GM19238 (cell line): ENCODE results near the gene BCL2A1.
"Not testable (repeated sequence)": the region's sequence is repeated elsewhere in the genome, so short reads cannot be mapped to it uniquely, and the experiment has no call there.

Experiments
- DNase-seq: peaks from one replicate; pipeline ENCODE4 v3.0.0; 2011; ENCODE audit warnings: low spot score; ENCODE audit not compliant: insufficient read length

Gene BCL2A1

DNA sequence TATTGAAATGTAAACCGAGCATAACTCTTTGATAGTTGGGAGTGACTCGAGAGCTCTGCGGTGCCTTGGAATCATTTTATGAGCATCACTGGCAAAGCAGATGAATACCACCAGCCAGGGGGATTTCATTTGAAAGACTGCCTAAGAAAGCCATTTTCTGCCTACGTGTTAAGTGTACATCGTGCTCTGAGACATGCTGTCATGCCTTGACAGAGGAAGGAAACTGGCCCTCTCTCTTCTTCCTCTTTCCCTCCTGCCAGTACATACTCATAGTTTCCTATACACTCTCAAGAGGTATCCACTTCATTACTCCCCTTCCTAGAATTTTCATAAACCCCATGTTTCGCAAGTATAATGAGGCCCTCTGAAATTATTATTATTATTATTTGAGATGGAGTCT lies 8.8 kb downstream of the BCL2A1 start:
- DNase-seq = no peak

DNA sequence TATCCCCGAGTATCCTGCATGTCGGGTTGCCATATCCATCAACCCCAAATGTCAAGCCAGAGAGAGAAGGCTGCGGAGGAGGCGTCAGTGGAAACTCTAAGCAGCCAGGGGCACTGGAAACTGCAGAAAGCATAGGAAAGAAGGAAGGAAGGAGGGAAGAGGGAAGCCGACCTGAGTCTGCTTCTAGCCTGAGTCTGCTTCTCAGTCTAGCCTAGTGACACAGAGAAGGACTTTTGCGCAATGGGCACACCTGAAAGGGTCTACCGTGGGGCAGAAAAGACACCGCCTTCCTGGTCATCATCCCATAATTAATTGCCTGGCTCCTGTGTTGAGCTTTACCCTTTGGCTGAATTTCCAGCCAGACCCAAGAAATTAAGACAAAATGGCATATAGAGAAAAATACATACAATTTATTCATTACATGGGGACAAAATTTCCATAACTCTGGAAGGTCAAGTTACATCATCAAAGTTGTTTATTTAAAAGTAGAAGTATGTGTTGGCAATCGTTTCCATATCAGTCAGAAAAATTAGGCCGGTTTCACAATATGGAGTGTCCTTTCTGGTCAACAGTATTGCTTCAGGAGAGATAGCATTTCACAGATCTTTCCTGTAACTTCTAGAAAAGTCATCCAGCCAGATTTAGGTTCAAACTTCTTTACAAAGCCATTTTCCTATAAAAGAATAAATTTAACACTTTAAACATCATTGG lies 10.3 kb downstream of the BCL2A1 start:
- no peak for DNase-seq

DNA sequence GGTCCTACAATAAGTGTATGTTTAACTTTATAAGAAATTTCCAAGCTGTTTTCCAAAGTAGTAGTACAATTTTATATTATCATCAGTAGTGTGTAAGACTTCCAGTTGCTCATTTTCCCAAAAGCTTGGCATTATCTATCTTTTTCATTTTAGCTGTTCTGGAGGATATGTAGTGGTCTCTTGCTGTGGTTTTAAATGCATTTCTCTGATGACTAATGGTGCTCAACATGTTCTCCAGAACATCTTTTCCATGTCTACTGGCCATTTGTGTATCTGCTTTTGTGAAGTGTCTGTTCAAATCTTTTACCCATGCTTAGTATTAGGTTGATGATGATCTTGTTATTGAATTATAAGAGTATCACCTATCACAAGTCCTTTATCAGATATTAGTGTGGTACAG lies 13.3 kb downstream of the BCL2A1 start:
- DNase-seq = no peak

DNA sequence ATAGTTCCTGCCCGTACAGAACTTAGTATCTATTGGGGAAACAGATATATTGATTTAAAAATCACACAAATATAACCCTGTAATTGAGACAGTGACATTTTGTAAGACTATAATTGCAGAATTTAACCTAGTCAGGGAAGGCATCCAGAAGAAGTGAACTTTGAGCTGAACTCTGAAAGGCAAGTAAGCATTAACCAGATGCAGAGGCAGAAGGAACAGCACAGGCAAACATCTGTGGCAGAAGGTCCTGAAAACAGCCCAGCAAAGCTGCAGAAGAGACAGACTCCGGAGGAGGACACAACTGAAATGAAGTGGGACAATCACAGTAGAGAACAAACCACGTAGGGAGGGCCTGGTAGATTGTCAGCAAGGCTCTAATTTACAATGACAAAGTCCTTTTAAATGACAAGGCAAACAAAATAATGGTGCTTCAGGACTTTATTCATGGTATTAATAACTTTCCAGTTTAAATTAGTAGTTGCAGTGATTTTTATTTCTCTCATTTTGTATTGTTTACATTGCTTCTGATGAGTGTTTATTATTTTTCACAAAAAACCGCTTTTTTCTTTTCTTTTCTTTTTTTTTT lies 14.5 kb downstream of the BCL2A1 start:
- no peak for DNase-seq

DNA sequence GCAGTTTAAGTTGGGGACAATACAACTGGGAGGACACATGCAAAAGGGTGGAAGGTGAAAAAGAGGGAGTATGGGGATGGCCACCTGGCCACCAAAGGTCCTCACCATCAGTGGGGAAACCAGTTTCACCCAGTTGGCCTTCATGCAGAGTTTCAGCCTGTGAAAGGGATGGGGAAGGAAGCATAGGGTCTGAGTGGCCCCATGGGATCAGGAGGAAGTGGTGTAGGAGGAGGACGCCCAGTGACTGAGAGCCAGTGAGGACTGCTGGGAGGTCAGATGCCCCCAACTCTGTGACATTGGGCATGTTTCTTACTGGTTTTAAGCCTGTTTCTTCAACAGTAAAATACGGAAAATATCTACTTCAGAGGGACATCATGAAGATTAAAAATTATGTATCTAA lies 16.3 kb downstream of the BCL2A1 start:
- DNase-seq = no peak

DNA sequence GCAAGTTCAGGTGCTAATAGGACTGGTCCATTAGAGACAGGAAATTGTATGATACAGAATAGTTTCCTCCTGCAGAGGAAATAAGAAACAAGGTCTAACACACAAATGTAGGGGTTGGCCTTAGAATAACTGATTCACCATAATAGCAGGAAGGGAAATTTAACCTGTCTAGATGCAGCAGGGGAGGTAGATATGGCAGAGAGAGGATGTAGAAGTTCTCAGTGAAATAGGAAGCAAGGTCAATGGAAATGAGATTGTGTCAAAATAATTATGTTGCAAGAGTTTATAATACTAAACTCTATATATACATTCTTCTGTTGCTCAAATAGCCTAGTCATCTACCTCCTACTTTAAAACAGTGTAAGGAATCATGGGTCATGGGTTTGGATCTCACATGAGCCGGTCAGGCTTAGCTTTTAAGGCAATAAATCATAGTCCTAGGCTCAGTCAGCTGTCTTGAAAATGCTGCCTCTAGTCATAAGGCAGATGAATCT lies 17.0 kb downstream of the BCL2A1 start:
- no peak for DNase-seq

DNA sequence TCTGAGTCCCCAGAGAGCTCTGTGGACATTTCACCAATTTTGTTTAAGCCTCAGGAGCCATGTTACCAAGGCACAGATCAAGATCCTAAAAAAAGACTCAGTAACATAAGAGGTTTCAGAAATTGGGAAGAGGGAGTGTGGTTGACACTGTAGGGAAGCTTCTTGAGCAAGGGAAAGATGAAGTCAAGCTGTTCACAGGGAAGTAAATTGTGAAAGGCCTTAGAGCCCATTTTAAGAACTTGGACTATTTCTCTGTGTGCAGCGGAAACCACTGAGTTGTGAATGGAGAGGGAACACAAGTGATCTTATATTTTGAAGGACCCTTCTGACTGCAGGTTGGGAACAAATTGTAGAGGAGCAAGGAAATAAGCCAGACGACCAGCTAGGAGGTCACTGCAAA lies 18.7 kb downstream of the BCL2A1 start:
- no peak for DNase-seq

DNA sequence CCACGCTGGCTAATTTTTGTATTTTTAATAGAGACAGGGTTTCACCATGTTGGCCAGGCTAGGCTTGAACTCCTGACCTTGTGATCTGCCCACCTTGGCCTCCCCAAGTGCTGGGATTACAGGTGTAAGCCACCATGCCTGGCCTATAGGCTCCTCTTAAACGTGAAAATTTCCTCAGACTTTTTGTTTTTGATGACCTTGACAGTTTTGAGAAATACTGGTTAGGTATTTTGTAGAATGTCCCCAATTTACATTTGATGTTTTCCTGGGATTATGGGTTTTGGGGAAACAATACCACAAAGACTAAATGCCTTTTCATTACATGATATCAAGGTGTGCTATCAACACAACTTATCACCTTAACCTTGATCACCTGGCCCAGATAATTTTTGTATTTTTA lies 20.7 kb downstream of the BCL2A1 start:
- DNase-seq = no peak

DNA sequence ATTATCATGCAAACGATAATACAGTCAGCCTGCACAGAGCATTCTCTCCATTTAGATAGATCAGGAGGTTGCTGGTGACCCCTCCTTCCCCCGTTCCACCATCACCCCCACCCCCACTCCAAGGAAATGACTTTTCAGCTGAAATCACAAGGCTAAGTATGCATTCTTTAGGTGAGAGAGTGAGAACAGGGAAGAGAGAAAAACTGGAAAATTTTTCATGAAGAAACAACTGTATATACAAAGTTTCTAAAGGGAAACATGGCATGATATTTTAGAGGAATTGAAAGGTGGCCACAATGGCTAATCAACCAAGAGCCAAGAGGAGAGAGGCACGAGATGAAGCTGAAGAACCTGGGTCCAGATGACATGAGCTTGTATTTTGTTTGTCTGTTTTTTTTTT lies 22.2 kb downstream of the BCL2A1 start:
- DNase-seq = no peak

DNA sequence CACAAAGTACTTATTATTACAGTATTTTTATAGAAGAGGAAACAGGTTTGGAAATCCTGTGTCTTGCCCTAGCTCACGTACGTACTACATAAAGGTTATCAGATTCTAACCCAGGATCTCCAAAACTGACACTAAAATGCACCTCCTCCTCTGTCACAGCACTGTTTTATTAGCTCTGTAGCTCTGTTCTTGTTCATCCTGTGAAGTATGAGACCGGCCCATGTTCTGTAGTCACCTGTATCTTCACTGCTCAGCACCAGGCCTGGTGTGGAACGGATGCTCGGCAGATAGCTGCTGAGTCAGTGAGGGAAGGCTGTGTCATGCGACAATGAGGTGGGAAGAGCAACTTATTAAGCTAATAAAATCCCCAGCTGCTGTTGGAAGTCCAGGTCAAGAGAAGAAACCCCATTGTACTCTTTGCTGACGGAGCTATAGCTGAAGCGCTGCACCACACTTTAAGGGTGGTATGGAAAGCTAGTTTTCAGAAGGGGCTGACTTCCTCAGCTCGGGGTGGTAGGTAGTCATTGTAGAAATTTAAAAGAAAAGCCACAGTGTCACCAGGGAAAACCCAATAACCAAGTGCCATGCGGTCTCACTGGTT lies 22.8 kb downstream of the BCL2A1 start:
- no peak for DNase-seq

DNA sequence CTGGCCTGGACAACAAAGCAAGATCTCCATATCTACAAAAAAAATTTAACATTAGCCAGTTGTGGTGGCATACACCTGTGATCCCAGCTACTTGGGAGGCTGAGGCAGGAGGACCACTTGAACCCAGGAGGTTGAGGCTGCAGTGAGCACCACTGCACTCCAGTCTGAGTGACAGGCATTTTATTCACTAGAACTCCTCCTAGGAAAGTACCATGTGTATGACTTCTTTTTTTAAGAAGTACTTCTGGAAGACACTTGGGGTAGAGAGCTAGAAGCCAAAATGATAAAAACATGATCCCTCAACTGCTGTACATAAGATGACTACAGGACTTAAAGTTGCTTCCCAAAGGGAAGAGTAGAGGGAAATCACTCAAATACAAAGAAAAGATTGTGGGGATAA lies 24.0 kb downstream of the BCL2A1 start:
- no peak for DNase-seq

DNA sequence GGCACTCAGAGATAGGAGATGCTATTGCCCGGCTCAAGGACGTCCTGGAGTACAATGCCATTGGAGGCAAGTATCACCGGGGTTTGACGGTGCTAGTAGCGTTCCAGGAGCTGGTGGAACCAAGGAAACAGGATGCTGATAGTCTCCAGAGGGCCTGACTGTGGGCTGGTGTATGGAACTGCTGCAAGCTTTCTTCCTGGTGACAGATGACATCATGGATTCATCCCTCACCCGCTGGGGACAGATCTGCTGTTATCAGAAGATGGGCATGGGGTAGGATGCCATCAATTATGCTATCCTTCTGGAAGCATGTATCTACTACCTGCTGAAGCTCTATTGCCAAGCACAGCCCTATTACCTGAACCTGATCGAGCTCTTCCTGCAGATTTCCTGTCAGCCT lies 26.4 kb downstream of the BCL2A1 start:
- no peak for DNase-seq

DNA sequence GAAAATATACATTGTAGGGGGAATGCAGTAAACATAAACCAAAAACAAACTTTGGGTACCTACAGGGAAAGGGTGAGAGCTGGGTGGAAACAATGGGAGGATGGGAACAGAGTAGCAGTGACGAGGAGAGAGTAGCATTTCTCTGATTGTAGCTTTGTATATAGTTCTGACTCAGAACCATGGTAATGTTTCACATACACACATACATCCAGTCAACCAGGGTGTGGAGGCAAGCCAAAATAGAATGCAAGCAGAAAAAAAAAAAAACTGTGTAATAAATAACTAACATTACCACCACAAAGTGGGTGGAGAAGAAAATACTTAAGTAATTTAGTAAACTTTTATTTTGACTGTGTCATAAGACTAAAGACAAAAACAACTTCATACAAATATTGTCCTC lies 27.2 kb downstream of the BCL2A1 start:
- DNase-seq = peak; percentile 34

DNA sequence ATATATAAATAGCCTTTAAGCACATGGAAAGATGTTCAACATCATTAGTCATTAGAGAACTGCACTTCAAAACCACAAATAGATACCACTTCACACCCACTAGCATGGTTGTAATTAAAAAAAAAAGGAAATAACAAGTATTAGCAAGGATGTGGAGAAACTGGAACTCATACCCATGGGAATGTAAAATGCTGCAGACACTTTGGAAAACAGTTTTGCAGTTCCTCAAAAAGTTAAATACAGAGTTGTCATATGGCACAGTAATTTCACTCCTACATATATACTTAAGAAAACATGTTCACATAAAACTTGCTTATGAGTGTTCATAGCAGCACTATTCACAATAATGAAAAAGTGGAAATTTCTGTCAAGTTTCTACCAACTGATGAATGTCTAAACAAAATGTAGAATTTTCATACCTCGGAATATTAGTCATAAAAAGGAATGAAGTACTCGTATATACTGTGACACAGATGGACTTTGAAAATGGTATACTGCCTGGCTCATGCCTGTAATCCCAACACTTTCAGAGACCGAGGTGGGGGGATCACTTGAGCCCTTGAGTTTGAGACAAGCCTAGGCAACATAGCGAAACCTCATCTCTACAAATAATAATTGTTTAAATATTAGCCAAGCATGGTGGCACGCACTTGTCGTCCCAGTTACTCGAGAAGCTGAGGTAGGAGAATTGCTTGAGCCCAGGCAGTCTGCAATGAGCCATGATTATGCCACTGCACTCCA lies 28.1 kb downstream of the BCL2A1 start:
- no peak for DNase-seq

DNA sequence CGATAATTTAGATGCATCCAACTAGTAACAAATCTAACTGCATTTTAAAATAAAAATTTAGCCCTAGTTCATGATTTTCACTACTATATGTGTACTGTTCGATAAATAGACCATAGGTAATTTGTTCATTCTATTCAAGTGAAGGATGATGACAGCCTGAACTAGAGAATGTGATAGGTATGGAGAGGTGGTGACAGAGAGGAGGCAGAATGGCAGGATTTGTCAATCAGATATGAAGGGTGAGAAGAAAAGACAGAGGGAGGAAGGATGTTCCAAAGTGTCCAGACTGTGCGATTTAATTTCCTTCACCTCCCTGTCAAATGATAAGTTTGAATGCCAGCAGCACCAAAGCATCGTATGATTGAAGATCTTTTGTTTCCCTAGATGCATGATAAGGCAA lies 31.6 kb downstream of the BCL2A1 start:
- DNase-seq = no peak

DNA sequence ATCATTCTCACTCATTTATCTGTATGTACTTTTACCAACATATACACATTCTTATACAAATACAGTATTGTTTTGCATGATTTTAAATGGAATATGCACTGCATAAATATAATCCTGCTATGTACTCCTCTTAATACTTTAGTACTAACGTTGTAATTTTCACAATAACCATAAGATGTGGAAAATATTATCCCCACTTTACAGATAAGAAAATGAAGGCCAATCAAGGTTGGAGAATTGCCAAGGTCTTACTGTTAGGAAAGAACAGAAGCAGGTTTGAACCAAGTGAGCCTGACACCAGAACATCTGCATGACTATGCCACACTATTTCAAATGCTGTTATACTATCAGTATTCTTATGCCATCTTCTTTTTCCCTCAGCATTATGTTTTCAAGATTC lies 32.9 kb downstream of the BCL2A1 start:
- no peak for DNase-seq

DNA sequence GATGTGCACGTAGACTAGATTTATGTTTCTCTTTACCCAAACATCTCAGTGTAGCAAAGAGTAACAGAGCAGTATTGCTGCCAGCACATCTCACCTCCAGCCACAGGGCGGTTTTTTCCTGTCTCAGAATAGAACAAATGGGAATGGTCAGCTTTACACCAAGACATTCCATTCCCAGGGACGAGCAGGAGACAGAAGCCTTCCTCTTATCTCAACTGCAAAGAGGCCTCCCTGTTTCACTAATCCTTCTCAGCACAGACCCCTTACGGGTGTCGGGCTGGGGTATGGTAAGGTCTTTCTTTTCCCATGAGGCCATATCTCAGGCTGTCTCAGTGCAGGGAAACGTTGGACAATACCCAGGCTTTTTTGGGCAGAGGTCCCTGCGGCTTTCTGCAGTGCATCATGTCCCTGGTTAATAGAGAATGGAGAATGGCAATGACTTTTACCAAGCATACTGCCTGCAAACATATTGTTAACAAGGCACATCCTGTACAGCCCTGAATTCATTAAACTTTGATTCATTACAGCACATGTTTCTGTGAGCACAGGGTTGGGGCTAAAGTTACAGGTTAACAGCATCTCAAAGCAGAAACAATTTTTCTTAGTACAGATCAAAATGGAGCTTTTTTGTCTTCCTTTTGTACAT lies 35.3 kb downstream of the BCL2A1 start:
- not testable (repeated sequence) for DNase-seq

DNA sequence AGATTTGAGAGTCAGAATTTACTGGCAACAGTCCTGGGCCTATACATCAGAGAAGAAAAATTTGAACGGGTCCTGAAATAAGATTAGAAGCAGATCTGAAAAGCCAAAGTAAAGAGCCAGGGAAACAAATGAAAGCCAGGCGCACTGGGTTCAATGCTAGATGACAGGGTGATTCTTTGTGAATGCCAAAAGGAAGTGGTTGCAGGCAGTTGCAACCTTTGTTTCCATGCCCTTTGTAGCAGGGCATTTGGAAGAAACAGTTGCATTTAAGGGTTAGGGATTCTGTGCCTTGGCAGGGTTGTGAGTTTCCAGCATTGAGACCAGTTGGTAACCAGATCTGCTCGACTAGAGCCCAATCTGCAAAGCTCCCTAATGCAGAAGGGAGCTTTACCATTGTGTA lies 37.8 kb downstream of the BCL2A1 start:
- no peak for DNase-seq

DNA sequence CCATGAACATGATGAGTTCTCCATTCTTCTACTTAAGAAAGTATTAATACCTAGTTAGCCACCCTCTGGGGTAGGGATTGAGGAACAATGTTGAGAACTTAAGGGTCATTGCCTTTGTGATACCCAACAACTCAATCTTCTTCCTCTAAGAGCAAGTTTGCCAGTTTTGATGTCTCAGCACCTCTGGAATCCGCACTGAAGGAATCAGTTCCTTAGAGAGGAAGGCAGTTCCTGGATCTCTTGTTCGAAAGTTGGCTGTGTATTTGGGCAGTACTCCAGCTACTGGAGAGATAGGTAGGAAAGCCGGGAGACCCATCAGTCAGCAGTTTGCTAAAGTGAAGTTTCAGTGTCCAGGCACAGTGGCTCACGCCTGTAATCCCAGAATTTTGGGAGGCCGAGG lies 38.5 kb downstream of the BCL2A1 start:
- no peak for DNase-seq

DNA sequence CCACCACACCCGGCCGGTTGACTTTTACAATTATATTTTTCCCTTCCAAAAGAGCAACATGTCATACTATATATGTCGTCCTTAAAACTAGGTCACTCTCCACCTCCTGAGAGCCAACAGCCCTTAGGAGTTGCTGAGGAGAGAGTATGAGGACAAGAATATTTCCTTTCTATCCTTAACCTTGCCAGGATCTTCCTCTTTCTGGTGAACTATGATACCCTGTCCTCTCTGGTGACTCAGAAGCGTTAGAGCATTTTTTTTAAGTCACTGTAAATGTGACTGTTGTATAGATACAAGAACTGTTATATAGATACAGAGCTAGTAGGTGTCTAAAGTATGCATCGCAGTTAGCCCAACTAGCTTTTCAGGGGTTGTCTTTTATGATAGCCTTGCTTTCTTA lies 40.5 kb downstream of the BCL2A1 start:
- no peak for DNase-seq

DNA sequence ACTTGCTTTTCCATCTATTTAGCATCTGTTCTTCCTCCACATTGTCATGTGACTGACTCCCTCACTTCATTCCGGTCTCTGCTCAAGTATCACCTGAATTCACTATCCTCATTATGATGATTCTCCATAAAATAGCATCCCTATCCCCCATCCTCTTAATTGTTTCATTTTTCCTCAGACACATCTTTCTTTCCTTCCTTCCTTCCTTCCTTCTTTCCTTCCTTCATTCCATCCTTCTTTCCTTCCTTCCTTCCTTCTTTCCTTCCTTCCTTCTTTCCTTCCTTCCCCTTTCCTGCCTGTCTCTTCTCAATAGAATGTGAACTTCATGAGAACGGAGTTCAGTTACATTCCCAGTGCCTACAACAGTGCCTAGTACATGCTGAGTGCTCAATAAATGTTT lies 41.6 kb downstream of the BCL2A1 start:
- DNase-seq = no peak

DNA sequence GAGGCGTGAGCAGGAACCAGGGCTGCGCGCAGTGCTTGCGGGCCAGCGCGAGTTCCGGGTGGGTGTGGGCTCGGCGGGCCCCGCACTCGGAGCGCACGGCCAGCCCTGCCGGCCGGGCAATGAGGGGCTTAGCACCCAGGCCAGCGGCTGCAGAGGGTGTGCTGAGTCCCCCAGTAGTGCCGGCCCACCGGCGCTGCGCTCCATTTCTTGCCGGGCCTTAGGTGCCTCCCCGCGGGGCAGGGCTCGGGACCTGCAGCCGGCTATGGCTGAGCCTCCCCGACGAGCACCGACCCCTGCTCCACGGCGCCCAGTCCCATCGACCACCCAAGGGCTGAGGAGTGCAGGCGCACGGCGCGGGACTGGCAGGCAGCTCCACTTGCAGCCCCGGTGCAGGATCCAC lies 44.9 kb downstream of the BCL2A1 start:
- not testable (repeated sequence) for DNase-seq
